GF-D8 (cell line): ENCODE measurements around the gene CLDN14.

Experiments used
- DNase-seq: peaks from one replicate; lab custom pipeline; 2025; lab: John Stamatoyannopoulos, UW

CLDN14 gene

DNA sequence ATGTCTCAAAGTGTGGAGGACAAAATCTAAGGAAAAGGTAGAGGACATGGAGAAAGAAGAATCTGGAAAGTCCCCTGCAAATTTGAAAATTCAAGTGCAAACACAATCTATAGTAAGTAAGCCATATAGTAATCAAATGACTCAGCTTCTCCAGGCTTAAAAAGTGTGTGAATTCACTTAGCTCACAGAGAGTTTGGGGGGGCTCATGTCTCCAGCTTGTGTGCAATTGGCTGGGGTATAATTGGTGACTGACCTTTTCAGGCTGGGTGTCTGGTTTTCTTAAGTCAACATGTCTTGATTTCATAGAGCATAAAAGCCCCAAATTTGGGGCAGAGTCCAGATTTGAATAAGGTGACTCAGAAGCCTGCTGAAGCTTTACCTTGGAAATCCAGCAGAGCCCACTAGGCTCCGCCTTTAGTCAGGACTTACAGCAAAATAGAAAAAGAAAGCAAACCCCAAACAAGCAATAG is 8.6 kb downstream of the CLDN14 start:
- DNase-seq, result no peak

GRCh38 chr21:36470294-36470693 is 9.6 kb downstream of the CLDN14 start:
- no peak for DNase-seq

- DNase-seq, result no peak
These were observed 13.8 kb downstream of the CLDN14 start for GRCh38 chr21:36466061-36466511.

DNA sequence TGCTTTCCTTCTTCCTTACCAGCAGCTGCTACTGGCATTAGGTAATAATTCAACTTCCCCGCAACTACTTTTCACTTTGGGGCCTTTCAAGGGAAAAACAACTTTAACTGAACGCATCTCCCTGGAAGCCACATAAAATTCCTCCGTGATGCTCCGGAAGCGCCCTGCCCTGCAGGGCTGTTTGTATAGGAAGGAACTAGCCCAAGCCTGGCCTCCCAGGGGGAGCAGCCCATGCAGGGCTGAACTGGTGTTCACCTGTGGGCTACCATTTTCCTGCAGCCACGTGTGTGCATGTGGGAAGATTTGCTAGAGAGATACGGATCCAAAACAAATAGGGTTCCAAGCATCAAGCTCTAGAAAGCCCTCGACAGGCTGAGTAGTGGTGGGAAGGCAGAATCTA is 14.4 kb downstream of the CLDN14 start:
- DNase-seq, result no peak

DNA sequence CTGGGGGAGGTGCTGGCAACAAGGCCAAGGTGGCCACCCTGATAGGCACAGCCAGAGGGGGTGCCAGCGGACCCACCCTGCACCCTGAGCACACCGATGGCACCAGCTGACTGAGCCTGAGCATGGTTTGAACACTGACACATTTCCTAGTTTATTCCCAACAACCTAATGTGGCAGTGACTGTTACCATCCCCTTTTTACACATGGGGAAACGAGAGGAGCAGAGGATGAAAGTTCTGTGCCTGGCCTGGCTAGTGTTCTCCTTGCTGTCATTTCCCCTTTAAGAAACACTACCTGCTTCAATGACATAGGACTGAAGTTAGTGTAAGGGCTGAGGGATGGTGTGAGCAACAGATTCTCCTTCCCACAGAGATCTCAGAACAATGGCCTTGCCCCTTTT is 15.3 kb downstream of the CLDN14 start:
- DNase-seq, result no peak

DNA sequence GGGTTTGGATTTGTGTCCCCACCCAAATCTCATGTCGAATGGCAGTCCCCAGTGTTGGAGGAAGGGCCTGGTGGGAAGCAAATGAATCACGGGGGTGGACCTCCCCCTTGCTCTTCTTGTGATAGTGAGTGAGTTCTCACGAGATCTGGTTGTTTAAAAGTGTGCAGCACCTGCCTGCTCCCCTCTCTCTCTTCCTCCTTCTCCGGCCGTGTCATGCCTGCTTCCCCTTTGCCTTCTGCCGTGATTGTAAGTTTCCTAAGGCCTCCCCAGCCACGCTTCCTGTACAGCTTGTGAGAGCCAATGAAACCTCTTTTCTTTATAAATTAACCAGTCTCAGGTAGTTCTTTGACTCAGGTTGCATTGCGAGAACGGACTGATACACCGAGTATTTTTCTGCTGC is 15.9 kb downstream of the CLDN14 start:
- no peak for DNase-seq

DNA sequence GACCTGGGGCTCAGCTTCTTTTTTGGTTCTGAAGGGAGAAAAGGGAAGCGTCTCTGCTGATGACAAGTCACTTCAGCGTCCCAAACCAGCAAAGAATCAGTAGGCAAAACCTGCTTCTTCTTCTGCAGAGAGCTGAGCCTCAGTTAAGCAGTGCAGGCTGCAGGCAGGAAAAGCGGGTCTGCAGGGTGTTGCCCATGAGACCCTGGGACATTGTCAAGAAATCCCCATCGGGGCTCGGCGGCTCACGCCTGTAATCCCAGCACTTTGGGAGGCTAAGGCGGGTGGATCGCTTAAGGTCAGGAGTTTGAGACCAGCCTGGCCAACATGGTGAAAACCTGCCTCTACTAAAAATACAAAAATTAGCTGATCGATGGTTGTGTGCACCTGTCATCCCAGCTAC is 16.7 kb downstream of the CLDN14 start:
- no peak for DNase-seq

DNA sequence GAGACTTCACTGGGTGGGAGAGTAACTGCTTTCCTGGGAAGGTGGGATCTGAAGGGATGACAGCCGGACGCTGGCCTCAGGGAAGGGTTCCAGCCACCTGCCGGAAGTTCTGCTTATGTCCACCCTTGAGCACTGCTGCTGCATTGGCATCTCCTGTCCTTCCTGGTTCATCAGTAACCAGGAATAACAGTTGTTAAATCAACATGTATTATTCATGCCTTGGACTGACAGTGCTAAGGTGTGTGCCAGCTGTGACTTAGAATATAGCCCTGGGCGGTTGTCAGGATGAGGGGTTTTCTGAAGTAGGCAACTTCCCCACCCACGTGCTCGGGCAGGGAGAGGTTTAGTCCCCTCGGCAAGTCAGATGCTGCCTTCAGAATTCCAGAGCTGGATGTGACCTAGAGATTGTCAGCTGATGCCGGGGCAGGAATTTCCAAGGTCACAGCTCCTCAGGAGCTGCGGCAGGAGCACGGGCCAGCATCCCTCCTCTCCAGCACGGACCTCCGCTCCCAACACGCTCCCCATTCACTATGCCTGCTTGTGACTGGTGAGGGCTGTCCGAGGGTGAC is 17.9 kb downstream of the CLDN14 start:
- no peak for DNase-seq

DNA sequence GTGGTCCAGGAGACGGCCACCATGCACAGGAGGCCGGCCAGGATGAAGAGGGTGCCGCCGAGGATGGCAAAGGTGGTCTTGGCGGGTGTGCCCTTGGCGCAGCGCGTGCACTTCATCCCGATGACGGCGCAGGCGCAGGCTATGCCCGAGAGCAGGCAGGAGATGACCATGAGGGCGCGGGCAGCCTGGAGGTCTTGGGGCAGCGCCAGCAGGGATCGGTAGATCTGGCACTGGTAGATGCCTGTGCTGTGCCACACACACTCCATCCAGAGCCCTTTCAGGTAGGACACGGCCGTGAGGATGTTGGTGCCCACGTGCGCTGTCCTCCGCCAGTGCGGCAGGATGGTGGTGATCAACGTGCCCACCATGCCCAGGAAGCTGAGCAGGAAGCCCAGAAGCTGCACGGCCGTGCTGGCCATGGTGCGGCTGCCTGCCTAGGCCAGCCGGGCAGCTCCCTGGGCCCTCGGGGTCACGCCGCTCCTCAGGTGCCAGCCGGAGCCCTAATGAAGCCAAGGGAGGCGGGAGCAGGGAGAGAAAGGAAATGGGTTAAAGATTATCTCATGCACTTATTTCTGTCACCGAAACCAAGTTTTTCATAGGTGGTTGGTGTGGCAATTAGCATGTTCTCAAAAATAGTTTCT is 18.5 kb downstream of the CLDN14 start:
- DNase-seq, result no peak

DNA sequence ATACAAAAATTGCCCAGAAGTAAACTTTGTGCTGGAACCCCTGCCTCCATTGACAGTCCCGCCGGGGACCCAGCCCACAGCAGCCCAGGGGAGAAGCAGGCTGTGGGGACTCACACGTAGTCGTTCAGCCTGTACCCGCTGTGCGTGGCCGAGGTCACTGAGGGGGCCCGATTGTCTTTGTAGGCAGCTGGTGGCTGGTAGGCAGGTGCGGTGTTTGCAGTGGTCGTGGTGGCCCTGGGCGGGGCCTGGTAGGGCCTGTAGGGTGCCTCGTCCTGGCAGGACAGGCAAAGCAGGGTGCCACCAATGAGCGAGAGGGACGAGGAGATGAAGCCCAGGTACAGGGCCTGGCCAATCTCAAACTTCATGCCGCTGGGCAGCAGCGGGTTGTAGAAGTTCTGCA is 19.1 kb downstream of the CLDN14 start:
- no peak for DNase-seq

GRCh38 chr21:36459098-36459497 is 20.8 kb downstream of the CLDN14 start:
- no peak for DNase-seq

GRCh38 chr21:36456729-36457414 is 23.1 kb downstream of the CLDN14 start:
- DNase-seq, result no peak

DNA sequence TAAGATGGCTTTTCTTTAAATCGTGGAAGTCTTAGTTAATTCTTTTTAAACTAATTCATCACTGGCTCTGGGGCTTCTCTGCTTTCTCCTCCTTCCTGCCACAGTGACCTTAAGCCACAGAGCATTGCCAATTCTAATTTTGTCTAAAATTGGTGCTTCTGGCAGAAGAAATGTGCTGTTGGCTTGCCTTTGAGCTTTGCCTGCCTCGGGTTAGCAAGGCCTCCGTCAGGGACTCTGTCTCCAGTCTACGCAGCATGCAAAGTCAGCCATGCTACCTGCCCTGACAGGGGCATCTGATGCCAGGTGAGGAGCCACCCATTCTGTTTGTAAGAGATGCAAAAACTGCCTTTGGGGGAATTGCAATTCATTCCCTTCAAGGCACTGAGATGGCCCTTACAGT is 25.2 kb downstream of the CLDN14 start:
- no peak for DNase-seq

DNA sequence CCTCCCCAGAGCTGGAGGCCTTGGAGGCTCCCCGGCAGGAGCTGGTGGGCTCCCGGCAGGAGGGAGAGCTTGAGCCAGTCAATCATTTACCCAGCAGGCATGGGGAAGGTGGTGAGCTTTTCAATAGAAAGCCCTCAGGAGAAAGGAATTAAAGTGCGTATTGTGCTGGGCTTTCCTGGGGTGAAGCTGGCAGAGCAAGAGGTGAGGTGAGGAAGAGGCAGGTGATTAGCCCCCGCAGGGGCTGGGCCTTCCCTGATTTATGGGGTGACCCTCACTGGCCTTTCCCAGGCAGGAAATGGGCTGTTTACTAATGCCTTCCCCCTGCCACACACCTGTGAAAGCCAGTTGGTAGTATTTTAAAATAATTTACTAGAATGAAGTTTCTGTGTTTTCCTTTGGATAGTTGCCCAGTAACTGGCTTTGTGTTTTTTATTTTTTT is 25.8 kb downstream of the CLDN14 start:
- DNase-seq, result no peak

DNA sequence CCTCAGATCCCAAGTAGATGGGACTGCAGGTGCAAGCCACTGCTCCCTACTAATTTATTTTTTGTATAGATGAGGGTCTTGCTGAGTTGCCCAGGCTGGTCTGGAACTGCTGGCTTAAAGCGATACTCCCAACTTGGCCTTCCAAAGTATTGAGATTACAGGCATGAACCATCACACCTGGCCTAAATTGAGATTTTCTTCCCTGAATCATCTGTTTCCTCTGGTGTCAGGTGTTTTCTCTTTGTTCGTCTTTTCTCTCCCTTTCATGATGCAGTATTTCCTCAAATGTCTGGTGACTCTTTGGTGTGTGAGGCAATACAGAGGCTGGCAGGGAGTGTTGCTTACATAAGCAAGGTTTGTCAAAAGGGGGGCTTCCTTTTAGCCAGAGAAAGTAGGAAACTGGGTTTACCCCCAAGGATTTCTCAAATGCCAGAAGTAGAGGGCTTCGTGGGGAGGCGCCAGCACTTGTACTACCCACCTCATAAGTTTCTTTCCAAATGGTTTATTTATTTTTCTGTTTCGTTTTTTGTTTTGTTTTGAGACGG is 27.6 kb downstream of the CLDN14 start:
- no peak for DNase-seq

- DNase-seq, result no peak
These were observed 28.4 kb downstream of the CLDN14 start for GRCh38 chr21:36451506-36451905.

- DNase-seq, result no peak
These were observed 29.4 kb downstream of the CLDN14 start for GRCh38 chr21:36450511-36450910.

- DNase-seq, result no peak
These were observed 33.6 kb downstream of the CLDN14 start for GRCh38 chr21:36446301-36446700.

DNA sequence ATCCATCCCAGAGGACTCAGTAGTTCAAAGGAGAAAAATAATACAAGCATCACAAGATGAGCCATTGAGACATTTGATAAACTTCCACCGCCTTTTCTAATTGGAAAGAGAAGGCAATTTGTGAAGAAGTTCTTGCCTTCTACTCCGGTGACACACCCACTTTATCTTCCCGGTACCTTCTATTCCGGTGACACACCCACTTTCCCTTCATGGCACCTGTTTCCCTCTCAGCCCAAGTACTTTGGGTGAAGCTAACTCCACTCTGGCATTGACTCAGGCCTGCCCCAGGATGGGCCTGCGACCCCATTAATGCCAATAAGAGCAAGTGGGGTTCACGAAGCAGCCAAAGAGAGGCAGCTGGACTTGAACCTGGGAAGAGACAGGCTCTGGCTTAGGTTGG is 38.2 kb downstream of the CLDN14 start:
- no peak for DNase-seq

DNA sequence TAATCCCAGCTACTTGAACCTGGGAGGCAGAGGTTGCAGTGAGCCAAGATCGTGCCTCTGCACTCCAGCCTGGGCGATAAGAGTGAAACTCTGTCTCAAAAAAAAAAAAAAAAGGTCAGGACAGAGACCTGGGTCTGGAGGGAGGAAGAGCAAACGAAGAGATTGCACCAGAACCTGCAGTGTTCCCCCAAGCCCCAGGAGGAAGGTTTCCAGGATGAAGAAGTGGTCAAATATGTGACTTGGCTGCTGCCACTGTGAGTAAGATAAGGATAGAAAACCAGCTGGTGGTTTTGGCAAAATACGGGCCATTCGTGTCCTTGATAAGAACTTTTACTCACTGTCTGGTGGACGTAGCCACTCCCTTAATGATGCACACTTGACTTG is 42.2 kb downstream of the CLDN14 start:
- peak; percentile 81 for DNase-seq

DNA sequence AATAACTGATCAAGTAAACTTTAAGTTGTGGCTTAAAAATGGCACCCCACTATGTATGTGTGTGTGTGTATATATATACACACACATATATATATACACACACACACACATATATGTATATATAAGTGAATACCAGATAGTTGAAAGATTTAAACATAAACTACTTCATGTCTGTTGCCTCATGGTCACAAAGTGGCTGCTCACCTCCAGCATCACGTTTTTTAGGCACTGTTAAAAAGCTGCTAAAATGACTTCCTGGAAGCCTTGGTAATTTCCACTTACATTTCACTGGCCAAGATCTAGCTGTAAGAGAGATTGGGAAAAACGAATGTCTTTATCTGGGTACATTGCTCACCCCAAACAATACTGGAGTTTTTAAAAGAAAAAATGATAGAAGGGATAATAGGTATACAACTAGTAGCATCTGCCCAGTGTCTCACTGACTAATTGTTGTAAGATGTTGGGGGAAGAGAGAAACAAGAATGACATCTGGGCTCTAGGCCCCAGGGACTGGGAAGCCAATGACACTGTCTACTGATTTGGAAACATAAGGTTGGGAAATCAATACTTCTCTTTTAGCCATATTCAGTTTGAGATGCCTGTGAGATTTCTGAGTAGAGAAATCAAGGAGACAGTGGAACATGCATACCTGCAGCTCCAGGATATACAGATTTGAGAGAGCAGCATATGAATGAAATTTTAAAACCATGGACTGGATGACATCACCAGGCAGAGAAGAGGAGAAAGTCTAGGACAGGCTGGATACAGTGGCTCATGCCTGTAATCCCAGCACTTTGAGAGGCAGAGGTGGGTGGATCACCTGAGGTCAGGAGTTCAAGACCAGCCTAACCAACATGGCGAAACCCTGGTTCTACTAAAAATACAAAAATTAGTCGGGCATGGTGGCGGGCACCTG is 42.8 kb downstream of the CLDN14 start:
- peak; percentile 46 for DNase-seq

DNA sequence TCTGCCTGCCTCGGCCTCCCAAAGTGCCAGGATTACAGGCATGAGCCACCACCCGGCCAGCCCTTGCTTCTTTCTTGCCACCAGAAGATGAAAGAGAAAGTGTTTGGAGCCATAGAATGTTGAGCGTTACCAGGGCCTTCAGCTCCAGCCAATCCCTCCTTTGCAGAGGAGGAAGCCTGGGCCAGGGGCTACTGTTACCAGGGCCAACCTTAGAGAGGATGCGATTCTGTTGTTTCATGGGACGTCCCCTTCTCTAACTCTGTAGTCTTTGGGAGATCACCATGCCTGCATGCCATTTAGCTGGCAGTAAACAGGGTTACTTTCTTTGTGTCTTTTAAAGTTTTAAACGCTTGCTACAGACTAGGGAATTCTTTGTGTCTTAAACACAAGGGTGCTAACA is 45.8 kb downstream of the CLDN14 start:
- no peak for DNase-seq
